ENCODE results near the gene TBK1. TPM values are rescaled to one million over a fixed set of nuclear protein-coding genes. Genes with fewer than 3 reads are reported as not detected.

The TBK1 gene
- total RNA-seq, 1 experiment from 2014 or later: 23.6 TPM

DNA sequence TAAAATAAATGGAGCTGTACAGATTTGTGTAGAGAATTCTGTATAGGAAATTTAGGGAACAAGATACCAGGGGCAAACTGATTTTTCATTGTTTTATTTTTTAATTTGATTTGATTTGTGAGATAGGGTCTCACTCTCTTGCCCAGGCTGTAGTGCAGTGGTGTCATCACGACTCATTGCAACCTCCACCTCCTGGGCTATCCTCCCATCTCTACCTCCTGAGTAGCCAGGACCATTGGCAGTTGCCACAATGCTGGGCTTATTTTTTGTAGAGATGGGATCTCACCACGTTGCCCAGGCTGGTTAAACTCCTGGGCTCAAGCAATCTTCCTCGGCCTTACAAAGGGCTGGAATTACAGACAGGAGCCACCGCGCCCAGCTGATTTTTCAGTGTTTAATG, 18.0 kb upstream of the TBK1 start:
- H2AK5ac ChIP-seq (ENCODE audit: insufficient read length, low read length): no peak overlapping the region
- no peaks in the 10 kb centered on the region for H3K23me2 ChIP-seq (ENCODE audit: insufficient read length, low read depth, low read length, poor library complexity, severe bottlenecking)
- WGBS (ENCODE audit: extremely low coverage, insufficient read length, low lambda C conversion rate): no CpG with 5 or more reads among the region's 5 CpGs
- H3K14ac ChIP-seq (ENCODE audit: insufficient read depth, low read length): no peak overlapping the region
- Mint-ChIP-seq H3K4me3 (no peak overlapping the region), H3K4me1 (no peaks in the 10 kb centered on the region), H3K9me3 (no peaks in the 10 kb centered on the region), H3K27me3 (ENCODE audit: low read depth) (no peaks in the 10 kb centered on the region), H3K27ac (no peak overlapping the region), H3K36me3 (ENCODE audit: insufficient read depth in 1 of 3, low read depth in 3 of 3) (peaks cover 66 to 96% (median 95%) of the 10 kb centered on the region in 3 experiments; a peak in 6 of 7 replicates)
- H4K8ac ChIP-seq (replicated peaks; ENCODE audit: insufficient read length, low read depth, low read length): no peak overlapping the region
- no peak overlapping the region for H3K4ac ChIP-seq (ENCODE audit: low read depth, low read length)
- no peak overlapping the region for H2BK12ac ChIP-seq (ENCODE audit: insufficient read length, low read depth, low read length)
- no peaks in the 10 kb centered on the region for H3K27me3 ChIP-seq (ENCODE audit: insufficient read depth, low read length)
- no peak overlapping the region for H4K5ac ChIP-seq (ENCODE audit: insufficient read length, low read depth, low read length)
- no peak overlapping the region for H3K56ac ChIP-seq (ENCODE audit: insufficient read length, low read depth, low read length)
- H3K18ac ChIP-seq (ENCODE audit: insufficient read length, low read depth, low read length): no peak overlapping the region
- no peak overlapping the region for H2AFZ ChIP-seq (ENCODE audit: low read length)
- no peak overlapping the region for H3K27ac ChIP-seq (ENCODE audit: insufficient read length, low read depth, low read length)
- no peak overlapping the region for H2BK5ac ChIP-seq (ENCODE audit: insufficient read length, low read length)
- no peak for TF ChIP-seq CTCF (conservative IDR thresholded peaks at IDR 0.05)
- H2BK20ac ChIP-seq (ENCODE audit: low read depth, low read length, poor library complexity, severe bottlenecking): no peak overlapping the region
- no peak overlapping the region for H2BK15ac ChIP-seq (ENCODE audit: low read depth, low read length)
- H3K9ac ChIP-seq (ENCODE audit: extremely low read depth, insufficient read length, low read length): no peak overlapping the region
- no peaks in the 10 kb centered on the region for H3K79me2 ChIP-seq (ENCODE audit: insufficient read depth, low read length)
- H3K4me1 ChIP-seq (ENCODE audit: insufficient read depth, low read length): no peaks in the 10 kb centered on the region
- no peaks in the 10 kb centered on the region for H3K79me1 ChIP-seq (ENCODE audit: insufficient read depth, low read depth, low read length, poor library complexity, severe bottlenecking)
- no peaks in the 10 kb centered on the region for H3K9me3 ChIP-seq (ENCODE audit: control insufficient read depth, low read depth, low read length)
- no peak overlapping the region for H2BK120ac ChIP-seq (ENCODE audit: low read depth, low read length, poor library complexity, severe bottlenecking)
- no peak for DNase-seq
- H4K20me1 ChIP-seq (ENCODE audit: control insufficient read depth, insufficient read depth, insufficient read length): peaks cover 2% of the 10 kb centered on the region
- no peak overlapping the region for H3T11ph ChIP-seq (ENCODE audit: low read length)
- no peak overlapping the region for H3K23ac ChIP-seq (ENCODE audit: insufficient read length, low read depth, low read length)
- no peak overlapping the region for H3K4me2 ChIP-seq (ENCODE audit: insufficient read depth, insufficient read length, low read length)
- H4K91ac ChIP-seq (ENCODE audit: insufficient read length, low read depth, low read length): no peak overlapping the region
